ENCODE data around the gene SH3BP2. TPM values are rescaled to one million over a fixed set of nuclear protein-coding genes. Genes with fewer than 3 reads are reported as not detected.

SH3BP2 gene
- polyA plus RNA-seq, 1 of the 3 experiments (the other 2 are of a cell fraction), result 25.2 TPM

GRCh38 chr4:2862528-2862927 lies 69.6 kb downstream of the SH3BP2 start:
- no peak for TF ChIP-seq YY1 (IDR thresholded peaks at IDR 0.05; ENCODE audit: low read depth)
- peak; percentile 13; the same call in 1 of the 2 replicates for TF ChIP-seq FOSL2 (IDR thresholded peaks at IDR 0.05; ENCODE audit: borderline replicate concordance, low read depth)
- no peak overlapping the region for H3K4me3 ChIP-seq (ENCODE audit: low read depth in 2 of 2, low read length in 1 of 2)
- peaks cover 31 to 46% of the 10 kb centered on the region in 2 experiments for H3K4me1 ChIP-seq (ENCODE audit: control insufficient read depth in 1 of 2, insufficient read depth in 2 of 2, low read depth in 1 of 2, low read length in 1 of 2)
- POLR2A ChIA-PET, result interaction anchor here (1.1 kb wide), 1 partner anchor 24 kb away, joined by 3 read pairs; no protein-coding TSS in a partner anchor
- 0 out of 2 replicates have a peak overlapping the region, but pooled peaks have one; percentile 5 for H3K4me2 ChIP-seq
- no peak overlapping the region for H3K9ac ChIP-seq
- no peak for DNase-seq
- H4K20me1 ChIP-seq (ENCODE audit: insufficient read depth), result peaks cover 100% of the 10 kb centered on the region
- H3F3A ChIP-seq (replicated peaks; ENCODE audit: insufficient read depth), result no peaks in the 10 kb centered on the region
- peak overlapping the region in 1 of 2 experiments; percentile 5; a peak in 1 of 4 replicates for H3K27ac ChIP-seq (ENCODE audit: low read depth in 2 of 2, low read length in 1 of 2)
- CTCF ChIA-PET, result no interaction called here
- peaks cover 100% of the 10 kb centered on the region for H3K79me2 ChIP-seq (ENCODE audit: insufficient read depth)
- WGBS (ENCODE audit: low lambda C conversion rate), result 48% methylated on average over 1 of the region's 1 CpG
- H3K36me3 ChIP-seq (replicated peaks in 1 of 2; ENCODE audit: control insufficient read depth in 1 of 2, insufficient read depth in 2 of 2, low read length in 1 of 2), result peaks cover 0 to 13% of the 10 kb centered on the region in 2 experiments
- no peak overlapping the region for H2AFZ ChIP-seq (ENCODE audit: low read depth)
- H3K27me3 ChIP-seq (ENCODE audit: insufficient read depth), result no peaks in the 10 kb centered on the region
- no peaks in the 10 kb centered on the region for H3K9me3 ChIP-seq
- no peaks in the 10 kb centered on the region for H3K9me2 ChIP-seq

- Histone ChIP-seq H3K4me1 (ENCODE audit: control insufficient read depth in 1 of 2, insufficient read depth in 2 of 2, low read depth in 1 of 2, low read length in 1 of 2) (peaks cover 41 to 50% of the 10 kb centered on the region in 2 experiments), H3K36me3 (replicated peaks in 1 of 2; ENCODE audit: control insufficient read depth in 1 of 2, insufficient read depth in 2 of 2, low read length in 1 of 2) (peaks cover 0 to 3% of the 10 kb centered on the region in 2 experiments), H3K4me3 (ENCODE audit: low read depth in 2 of 2, low read length in 1 of 2) (no peak overlapping the region), H3K27me3 (ENCODE audit: insufficient read depth) (no peaks in the 10 kb centered on the region), H3K27ac (ENCODE audit: low read depth in 2 of 2, low read length in 1 of 2) (no peak overlapping the region), H3K9me2 (no peaks in the 10 kb centered on the region), H3K79me2 (ENCODE audit: insufficient read depth) (peaks cover 100% of the 10 kb centered on the region), H3K9ac (no peak overlapping the region), H3F3A (replicated peaks; ENCODE audit: insufficient read depth) (no peaks in the 10 kb centered on the region), H3K4me2 (no peak overlapping the region), H4K20me1 (ENCODE audit: insufficient read depth) (peaks cover 100% of the 10 kb centered on the region), H2AFZ (ENCODE audit: low read depth) (no peak overlapping the region), H3K9me3 (no peaks in the 10 kb centered on the region)
- no peak for DNase-seq
- ChIA-PET POLR2A (no interaction called here), CTCF (interaction anchor here (0.7 to 1.4 kb wide), 2 partner anchors 23 to 178 kb away, joined by 3 read pairs; no protein-coding TSS in a partner anchor)
- TF ChIP-seq GABPA (IDR thresholded peaks at IDR 0.05; ENCODE audit: low read depth) (no peak), ELF1 (IDR thresholded peaks at IDR 0.05) (no peak), NRF1 (IDR thresholded peaks at IDR 0.05; ENCODE audit: low read depth, low read length) (no peak), RFX5 (IDR thresholded peaks at IDR 0.05; ENCODE audit: low read length) (no peak), RAD21 (IDR thresholded peaks at IDR 0.05; ENCODE audit: low read length) (no peak), EZH2phosphoT487 (IDR thresholded peaks at IDR 0.05; ENCODE audit: borderline replicate concordance, low read depth) (no peak), JUND (IDR thresholded peaks at IDR 0.05) (no peak), MAX (IDR thresholded peaks at IDR 0.05; ENCODE audit: low read depth) (no peak), POLR2AphosphoS5 (IDR thresholded peaks at IDR 0.05; ENCODE audit: low read depth, low read length) (no peak), USF2 (IDR thresholded peaks at IDR 0.05; ENCODE audit: borderline replicate concordance, low read depth, low read length) (no peak), SMC3 (IDR thresholded peaks at IDR 0.05; ENCODE audit: low read depth, low read length) (no peak), TCF12 (IDR thresholded peaks at IDR 0.05) (no peak), TAF1 (IDR thresholded peaks at IDR 0.05; ENCODE audit: borderline replicate concordance, low read depth, low read length) (no peak), GATA2 (CRISPR knock-in tag; IDR thresholded peaks at IDR 0.05) (no peak)
- TF ChIP-seq, protein P1, sequence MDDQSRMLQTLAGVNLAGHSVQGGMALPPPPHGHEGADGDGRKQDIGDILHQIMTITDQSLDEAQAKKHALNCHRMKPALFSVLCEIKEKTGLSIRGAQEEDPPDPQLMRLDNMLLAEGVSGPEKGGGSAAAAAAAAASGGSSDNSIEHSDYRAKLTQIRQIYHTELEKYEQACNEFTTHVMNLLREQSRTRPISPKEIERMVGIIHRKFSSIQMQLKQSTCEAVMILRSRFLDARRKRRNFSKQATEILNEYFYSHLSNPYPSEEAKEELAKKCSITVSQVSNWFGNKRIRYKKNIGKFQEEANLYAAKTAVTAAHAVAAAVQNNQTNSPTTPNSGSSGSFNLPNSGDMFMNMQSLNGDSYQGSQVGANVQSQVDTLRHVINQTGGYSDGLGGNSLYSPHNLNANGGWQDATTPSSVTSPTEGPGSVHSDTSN (IDR thresholded peaks at IDR 0.05), result no peak
Measured at GRCh38 chr4:2863649-2864048, 70.8 kb downstream of the SH3BP2 start.

Measured in SK-N-SH (cell line).